Measurements from ENCODE around the gene TDRD7.

TDRD7 gene

DNA sequence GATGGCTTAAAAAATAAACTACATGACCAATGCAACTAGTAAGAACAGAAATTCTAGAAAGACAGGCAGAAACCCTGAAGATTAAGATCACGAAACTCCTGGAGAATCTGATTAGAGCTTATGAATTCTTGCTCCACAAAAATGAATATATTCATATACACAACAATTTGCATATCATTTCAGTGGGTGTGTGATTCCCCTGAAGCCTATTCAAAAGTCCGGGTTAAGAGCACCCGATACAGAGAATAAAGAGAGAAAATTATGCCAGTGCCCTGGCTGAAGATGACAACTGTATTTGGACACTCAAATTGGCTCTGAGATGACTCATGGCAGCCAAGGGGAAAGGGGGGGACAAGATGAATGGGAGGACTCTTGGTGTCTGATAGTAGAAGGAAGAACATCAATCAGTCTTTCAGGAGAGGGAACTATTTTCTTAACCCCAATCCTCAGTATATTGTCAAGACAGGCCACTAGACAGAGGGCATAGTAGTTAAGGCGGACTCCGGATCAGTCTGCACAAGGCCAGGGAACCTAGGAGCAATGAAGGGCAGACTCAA, 95.6 kb downstream of the TDRD7 start:
- DNase-seq: no peak

DNA sequence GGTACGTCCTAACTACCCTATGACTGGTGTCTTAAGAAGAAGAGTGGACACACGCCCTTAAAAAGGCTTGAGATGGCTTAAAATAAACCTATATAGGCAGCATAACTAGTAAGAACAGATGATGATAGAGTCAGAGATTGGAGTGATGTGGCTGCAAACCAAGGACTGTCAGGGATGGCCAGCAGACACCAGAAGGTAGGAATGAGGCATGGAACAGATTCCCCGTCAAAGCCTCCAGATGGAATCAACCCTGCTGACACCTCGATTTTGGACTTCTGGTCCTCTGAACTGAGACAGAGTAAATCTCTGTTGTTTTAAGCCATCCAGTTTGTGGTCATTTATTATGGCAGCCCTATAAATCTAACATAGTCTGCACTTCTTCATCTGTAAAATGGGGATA, 97.0 kb downstream of the TDRD7 start:
- DNase-seq: no peak

DNA sequence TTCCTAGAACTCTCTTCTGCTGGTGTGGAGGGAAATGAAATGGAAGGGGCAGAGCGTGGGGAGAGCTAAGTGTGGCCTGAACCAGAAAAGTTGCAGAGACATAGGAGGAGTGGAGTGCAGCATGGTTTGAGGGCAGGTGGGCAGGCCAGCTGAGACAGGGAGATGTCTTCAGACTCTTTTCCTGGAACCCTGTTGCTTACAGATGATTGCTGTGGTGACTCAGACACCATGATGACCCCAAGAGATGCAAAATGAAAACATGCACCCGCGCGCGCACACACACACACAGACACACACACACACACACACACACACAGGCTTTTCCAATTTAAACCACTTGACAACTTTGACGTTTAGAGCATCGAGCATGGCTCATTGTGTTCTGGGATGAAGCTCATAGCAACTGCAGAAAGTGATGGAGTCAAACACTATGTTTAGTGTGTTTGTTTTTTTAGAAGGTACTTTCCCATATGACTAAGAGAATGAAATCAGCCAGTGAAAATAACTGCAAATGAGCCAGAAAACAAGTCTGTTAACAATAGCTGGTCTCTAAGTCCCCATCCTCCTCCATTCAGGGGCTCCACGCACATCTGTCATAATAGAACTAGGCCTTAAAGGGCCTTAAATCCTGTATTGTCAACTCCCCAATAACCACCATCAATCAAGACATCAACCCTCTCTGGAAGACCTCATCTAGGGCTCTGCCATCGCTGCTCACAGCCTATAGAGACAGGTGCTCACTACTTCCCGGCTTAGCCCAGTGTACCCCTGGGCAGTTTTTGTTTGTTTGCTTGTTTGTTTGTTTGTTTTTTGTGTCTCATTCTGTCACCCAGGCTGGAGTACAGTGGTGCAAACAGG, 99.1 kb downstream of the TDRD7 start:
- DNase-seq: no peak

DNA sequence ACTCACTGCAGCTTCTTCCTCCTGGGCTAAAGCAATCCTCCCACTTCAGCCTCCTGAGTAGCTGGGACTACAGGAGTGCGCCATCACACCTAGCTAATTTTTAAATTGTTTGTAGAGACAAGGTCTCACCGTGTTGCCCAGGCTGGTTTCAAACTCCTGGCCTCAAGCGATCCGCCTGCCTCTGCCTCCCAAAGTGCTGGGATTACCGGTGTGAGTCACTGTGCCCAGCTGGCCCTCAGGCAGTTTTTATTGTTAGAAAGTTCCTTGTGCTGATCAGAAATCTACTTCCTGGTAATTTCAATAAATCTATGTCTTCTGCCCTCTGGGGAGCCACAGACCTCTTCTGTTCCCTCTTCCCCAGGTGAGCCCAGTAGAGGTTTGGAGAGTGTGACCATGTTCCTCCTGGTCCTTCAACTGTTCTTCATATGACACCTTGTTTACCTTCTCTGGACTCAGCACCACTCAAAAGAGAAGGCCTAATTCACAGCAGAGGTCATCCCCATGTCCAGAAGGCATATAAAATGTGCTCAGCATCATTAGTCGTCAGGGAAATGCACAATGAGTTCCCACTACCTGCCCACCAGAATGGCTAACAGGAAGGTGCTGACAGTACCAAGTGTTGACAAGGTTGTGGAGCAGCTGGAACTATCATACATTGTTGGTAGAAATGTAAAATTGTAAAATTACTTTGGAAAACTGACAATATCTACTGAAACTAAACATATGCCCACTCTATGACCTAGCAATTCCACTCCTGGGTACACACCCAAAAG, 99.9 kb downstream of the TDRD7 start:
- DNase-seq: no peak

DNA sequence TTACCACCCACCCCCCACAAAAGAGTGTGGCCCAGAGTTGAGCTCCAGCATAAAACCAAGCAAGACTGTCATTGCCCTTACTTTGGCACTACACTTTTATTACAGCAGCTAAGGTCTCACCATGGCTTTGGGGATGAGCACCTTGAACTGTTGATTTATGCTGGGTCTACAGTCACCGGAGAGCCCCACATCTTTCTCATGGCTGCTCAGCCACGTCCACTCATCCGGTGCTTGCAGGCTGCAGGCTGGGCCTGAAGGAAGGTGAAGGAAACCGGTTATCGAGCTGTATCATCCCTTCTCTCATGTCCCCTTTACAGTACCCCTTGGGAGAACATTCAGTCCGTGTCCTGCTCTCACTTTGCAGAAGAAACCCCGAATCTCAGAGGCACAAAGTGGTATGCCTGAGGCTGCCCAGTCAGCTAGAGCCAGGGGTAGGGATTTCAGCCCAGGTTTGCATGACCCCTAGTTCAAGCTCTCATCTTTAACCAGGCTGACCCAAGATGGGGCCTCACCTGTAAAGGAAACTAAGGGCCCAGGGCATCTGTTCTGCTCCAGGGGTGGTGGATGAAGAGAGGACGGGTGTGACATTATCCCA, 101.2 kb downstream of the TDRD7 start:
- no peak for DNase-seq

DNA sequence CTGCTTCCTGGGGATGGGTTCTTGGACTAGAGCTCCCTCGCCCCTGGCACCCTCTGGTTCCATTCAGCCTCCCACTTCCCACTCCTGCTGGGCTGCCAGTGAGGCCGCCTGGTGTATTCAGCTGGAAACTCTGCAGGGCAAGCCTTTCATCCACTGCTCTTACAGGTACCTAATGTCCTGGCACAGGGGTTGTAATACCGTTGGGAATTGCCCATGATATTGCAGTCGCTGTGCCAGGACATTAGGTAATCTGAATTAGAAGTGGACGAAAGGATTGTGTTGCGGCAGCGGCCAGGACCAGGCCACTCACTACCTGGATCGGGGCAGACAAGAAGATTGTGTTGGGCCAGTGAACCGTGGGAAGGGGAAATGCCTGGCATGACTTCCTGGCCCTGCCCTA, 102.6 kb downstream of the TDRD7 start:
- no peak for DNase-seq

DNA sequence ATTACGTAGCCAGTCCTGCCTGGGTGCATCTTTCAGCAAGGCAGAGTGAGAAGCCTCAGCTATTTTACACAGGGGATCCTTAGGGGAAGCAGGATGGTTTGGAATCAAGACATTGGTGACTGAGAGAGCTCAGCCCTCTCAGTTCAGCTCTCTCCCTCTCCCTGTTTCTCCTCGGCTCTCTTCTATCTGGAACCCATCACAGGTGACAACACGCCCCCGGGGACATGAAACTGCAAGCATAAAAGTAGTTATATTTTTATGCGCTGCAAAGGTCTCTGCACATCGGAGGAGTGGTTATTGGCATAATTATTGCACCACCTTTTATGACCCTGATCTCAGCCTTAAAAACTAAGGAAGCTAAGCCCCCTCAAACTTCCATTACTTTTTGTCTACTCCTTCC, 103.8 kb downstream of the TDRD7 start:
- DNase-seq: no peak

DNA sequence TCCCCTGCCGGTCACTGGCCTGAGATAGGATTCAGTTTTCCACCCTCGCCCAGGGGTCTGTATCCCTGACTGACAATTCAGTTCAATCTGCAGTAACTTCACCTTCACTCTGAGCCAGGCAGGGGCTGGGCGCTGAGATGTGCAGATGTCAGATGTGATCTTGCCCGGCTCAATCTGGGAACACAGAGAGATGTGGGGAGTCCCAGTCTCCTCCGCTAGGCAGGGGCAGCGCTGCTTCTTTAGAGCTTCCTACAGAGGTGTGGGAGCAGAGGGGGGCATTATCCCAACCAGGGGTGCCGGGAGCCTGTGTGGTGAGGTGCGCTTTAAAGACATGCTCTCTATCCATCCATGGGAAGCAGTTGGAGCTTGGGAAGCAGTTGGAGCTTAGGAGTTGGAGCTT, 104.2 kb downstream of the TDRD7 start:
- DNase-seq: no peak

DNA sequence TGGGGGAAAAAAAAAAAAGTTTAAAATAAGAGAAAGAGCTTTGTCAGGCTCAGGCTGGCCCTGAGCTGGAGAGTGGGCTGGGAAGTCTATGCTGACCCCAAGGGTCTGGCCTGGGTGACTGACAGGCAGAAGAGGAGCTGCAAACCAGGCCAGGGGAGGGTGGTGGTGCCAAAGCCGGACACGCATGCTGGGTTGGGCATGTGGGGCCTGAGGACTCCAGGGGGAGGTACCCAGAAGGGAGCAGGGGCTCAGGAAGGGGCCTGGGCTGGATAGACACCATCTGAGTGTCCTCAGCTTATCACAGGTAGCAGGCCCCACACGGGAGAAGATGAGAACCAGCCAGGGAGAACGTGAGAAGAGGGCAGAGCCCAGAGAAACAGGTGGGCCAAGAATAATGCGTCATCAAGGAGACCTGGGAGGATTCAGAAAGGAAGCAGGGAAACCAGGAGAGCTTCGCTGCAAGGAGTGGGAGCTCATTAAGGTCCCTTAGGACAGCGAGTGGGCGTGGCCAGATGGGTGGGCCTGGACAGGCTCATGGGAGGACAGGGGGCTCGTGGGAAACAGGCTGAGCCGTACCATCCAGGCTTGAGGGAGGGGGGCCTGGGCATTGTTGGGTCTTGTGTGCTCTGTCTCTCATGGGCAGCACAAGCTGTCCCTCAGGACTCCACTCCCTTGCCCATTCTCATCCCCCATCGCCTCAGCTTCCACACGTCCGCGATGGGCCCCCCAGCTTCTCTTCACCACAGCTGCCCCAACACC, 105.6 kb downstream of the TDRD7 start:
- no peak for DNase-seq

DNA sequence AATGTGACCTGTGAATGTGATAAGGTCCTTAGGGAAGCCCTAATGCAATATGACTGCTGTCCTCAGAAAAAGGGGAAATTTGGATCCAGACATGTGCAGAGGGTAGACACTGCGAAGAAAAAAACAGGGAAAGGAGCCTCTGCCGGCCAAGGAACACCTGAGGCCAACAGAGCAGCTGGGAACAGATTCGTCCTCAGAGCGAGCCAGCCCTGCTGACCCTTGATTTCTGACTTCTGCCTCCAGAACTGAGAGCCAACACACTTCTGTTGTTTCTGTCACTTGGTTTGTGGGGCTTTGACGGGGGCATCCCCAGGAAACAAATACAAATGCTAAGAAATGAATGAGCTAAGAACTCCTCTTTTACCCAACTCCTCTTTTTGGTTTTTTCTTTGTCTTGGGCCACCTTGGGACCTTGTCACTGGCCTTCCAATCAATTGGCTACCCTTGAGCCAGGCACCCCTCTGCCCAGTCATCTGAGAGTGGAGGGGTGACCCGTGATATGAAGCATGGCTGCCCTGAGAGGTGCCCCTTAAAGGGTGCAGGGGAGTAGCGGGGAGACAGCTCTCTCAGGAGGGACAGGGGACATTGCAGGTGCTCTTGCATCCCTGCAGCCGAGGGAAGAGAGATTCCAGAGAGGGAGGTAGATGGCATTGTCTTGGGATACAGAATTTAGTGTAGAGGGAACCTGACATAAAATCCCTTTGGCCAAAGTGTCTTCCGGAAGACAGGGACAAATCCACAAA, 106.4 kb downstream of the TDRD7 start:
- DNase-seq: no peak

DNA sequence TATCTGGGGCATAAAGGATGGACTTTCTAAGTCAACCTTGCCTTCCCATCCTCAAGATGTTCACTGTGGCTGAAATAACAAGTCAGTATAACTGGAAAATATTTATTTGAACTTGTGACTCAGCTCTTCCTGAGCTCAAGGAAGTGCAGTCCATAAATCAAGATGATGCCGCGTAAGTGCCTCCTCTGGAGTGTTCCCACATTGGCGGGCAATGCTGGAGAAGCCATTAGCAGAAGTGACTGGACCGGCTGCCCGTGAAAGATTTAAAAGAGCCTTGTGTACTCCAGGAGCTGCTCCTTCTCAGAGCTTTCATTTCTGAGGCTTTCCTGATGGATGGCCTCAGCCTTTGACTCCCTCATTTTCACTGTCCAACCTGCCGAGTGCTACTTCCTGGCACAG, 107.0 kb downstream of the TDRD7 start:
- no peak for DNase-seq

DNA sequence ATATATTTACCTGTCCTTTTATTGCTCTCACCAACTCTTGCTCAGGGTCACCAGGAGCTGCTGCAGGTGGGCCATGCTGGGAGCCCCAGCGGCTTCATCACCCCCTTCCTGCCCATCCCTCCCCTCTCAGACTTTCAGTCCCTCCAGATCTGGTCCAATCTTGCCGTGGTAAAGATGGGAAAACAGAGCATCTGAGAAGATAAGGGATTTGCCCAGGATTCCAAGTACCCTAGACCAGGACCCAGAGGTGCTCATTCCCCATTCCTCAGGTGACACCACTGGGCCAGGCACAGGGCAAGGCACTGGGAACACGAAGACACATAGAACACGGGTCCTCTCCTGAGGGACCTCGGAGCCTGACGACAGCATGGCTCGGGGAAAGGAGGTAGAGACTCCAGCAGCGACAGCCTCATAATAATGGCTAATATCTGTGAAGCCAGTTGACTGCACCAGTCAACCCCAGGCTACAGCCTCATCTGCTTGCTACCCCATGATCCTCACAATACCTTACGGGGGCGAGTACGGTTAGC, 107.6 kb downstream of the TDRD7 start:
- DNase-seq: no peak

DNA sequence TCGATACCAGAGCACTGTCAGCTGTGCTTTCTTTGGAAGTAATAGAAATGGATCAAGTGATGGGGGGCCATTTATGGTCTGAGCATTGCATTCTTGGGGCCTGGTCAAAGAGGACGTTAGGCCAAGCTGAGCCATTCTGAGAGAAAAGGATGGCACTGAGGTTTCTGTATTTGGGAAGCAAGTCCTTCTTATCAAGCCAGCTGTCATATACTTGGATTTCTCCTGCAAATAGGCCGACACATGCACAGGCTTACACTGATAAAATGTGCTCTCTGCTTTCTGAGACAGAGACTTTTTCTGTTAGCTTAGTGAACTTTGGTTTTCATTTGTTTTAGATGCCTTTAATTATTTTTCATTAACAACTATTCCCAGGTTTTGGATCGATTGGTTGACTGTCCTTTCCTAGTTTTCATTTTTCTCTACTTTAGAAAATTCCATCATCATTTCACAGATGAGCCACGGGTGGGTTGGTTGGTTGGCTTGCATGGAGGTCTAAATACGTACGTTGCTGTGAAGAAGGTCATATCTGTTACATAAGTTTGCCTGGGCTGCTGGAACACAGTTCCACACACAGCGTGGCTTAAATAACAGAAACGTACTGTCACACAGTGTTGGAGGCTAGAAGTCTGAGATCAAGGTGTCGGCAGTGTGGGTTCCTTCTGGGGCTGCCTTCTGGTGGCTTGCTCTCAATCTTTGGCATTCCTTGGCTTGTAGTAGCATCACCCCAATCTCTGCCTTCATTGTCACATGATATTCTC, 109.9 kb downstream of the TDRD7 start:
- no peak for DNase-seq

DNA sequence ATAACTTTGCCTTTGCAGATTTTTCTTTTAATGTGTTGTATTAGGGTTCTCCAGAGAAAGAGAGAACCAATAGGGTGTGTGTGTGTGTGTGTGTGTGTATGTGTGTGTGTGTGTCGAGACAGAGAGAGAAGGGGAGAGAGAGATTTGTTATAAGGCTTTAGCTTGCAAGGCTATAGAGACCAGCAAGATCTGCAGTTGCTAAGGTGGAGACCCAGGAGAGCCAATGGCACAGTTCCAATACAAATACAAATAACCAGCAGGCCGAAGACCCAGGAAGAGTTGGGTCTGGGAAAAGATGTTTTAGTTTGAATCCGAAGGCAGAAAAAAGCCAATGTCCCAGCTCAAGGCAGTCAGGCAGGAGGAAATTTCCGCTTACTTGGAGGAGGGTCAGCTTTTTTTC, 112.5 kb downstream of the TDRD7 start:
- DNase-seq: no peak

DNA sequence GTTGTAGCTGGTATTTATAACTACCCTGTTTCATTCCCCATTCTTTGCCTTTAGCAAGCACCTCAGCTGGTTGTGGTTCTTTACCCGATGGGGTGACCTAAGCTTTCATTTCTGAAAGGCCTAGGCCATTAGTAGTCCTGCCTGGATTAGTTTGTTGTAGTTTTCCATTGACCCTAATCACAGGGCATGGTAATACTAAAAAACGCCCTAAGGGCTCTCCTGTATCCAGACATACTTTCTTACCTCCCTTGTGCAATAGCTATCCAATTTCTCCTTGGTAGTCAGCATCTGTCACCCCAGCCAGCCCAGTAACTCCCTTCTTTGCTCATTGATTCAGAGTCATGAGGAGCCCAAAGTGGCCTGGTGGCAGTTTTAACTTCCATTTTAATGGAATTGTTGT, 113.6 kb downstream of the TDRD7 start:
- DNase-seq: no peak

DNA sequence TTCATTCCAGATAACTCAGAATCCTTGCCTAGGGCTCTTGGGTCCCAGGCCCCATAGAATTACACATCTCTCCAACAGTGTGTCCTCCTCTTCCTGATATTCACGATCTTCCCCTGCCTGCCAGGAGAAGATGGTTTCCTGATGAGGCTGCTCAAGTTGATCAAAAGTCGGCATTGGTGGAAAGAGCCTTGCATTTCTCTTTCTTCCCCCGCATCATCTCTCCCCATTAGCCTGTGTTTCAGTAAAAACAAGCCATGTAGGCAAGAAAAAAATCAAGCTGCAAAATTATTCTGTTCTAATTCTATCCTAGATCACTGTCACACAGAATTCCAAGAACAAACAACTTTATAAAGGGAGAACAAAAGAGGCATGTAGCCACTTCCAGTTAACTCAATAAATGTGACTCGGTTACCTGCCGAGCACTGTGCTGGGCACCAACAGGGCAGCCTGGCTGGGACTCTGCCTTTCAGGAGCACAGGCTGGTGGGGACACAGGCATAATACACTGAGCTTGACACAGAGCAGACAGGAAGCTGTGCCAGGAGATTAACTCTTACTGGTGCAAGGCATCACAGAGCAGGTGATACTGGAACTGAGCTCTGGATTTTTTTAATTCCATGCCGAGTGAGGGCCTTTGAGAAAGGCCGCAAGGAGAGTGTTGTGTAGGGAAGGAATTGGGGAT, 115.1 kb downstream of the TDRD7 start:
- DNase-seq: no peak

DNA sequence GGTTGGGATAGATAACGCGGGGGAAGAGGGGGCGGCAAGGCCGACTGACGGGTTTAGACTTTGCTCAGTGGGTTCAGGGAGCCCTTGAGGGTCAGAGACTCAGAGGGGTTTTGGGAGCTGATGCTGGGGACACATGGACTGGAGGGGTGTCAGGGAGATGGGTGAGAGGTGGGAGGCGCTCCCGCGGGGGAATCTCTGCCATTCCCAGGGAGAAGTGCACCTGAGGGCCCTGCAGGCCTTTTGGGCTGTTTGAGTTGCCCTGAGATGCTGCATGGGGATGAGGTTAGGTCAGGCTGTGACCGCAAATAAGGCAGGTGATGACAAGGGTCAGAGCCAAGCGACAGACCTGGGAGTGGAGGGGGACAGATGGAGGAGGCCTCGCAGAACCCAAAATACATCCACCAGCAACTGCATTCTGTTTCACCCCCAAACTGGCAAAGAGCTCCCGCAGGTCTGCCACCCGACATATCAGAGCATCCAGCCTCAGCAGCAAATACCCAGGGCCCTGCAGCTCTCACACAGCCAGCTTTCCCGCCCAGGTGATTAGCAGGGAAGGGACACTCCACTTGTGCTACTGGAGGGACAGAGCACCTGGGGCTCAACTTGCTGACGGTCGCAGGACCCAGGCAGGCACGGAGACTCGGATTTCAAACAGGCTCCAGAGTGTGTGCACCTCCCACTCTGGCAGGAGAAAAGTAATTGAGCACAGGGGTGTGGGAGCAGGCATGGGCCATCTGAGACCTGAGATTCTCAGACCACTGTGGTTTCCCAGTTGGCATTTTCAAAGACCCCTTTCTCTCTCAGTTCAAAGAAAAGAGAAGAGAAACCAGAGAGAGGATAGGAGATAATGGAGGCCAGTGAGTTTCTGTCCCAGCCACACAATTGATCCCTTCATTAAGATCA, 116.0 kb downstream of the TDRD7 start:
- DNase-seq: no peak

DNA sequence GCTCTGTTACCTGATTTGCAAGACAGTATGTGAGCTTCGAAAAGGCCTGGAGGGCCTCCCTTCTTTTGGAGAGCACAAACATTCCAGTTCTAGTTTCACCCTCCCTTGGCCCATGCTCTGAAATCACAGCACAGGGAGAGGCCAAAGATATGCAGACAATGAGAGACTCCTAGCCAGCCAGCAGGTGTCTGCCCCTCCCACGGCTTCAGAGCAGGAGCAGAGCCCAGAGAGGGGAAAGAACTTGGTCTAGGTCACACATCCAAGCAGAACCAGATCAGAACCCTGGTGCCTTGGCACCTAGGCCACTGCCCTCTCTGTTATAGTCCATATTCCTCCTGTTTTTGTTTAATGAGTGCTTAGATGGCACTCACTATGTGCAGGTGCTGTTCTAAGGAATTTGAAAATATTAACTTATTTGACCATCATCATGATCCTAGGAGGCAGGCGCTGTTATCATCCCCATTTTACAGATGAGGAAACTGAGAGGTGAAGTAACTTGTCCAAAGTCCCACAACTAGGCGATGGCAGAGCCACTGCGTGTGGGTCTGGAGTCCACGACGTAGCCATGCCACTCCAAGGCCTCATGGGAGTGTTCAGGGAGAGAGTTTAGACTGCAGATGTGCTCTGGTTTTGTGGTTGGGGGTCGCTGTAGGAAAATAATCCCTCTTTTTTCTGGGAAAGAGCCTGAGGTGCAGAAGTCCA, 116.8 kb downstream of the TDRD7 start:
- no peak for DNase-seq

Data from amniotic stem cell (primary cell).